GM19372 (cell line): ENCODE results near the gene CLEC18B.
A peak's percentile ranks its signal among the peaks of the same experiment; 100 is the strongest.
"Not testable (repeated sequence)": the region's sequence is repeated elsewhere in the genome, so short reads cannot be mapped to it uniquely, and the experiment has no call there.

Experiments used
- ATAC-seq: cut with Tn5 transposase; IDR thresholded peaks from one replicate; pipeline ENCODE4 v1.9.1; 2021; ENCODE audit warnings: mild to moderate bottlenecking, low read depth, moderate library complexity; ENCODE audit not compliant: unreplicated experiment

CLEC18B gene

GRCh38 chr16:74367469-74368001 lies 53.7 kb downstream of the CLEC18B start:
- ATAC-seq, result peak; percentile 42

GRCh38 chr16:74361646-74362610 lies 59.4 kb downstream of the CLEC18B start:
- not testable (repeated sequence) for ATAC-seq
